Measurements from ENCODE around the gene HINT3. TPM values are rescaled to one million over a fixed set of nuclear protein-coding genes. Genes with fewer than 3 reads are reported as not detected.
"Not testable (repeated sequence)": the region's sequence is repeated elsewhere in the genome, so short reads cannot be mapped to it uniquely, and the experiment has no call there.

HINT3 gene
- polyA plus RNA-seq, 1 donor from 2014 or later: 72.2 TPM

DNA sequence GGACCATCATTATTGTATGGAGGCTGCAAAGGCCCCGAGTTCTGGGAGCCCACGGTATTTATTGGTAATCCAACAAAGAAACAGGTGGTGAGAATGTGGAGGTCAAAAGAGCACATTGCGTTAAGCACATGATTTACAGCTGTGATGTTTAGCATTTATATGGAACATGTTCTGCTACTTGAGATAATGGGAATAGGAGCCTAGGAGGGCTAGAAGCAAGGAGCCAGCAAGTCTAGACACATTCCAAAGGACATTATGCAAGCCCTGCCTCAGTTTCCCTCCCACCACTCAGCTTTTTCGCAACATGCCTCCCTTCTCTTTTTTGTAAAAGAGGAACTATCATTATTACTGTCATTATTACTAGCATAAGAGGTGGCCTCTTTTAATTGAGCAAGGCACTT lies 45.5 kb upstream of the HINT3 start:
- H3F3A ChIP-seq (ENCODE audit: insufficient read depth, low read length, poor library complexity, severe bottlenecking); H3K4me2 ChIP-seq (ENCODE audit: low read length); H2AFZ ChIP-seq (ENCODE audit: low read depth, low read length); H3K9me3 ChIP-seq (ENCODE audit: low read length); H3K79me2 ChIP-seq (replicated peaks; ENCODE audit: insufficient read depth, low read length); H4K20me1 ChIP-seq (ENCODE audit: insufficient read depth); H3K9ac ChIP-seq (ENCODE audit: low read length); H3K4me3 ChIP-seq (ENCODE audit: low read length); H3K27ac ChIP-seq (ENCODE audit: low read length); H3K27me3 ChIP-seq (ENCODE audit: insufficient read depth, low read depth, low read length); H3K9me2 ChIP-seq (ENCODE audit: insufficient read depth, low read length): not testable (repeated sequence)
- H3K36me3 ChIP-seq (ENCODE audit: insufficient read depth, low read length): peaks cover 10% of the 10 kb centered on the region

DNA sequence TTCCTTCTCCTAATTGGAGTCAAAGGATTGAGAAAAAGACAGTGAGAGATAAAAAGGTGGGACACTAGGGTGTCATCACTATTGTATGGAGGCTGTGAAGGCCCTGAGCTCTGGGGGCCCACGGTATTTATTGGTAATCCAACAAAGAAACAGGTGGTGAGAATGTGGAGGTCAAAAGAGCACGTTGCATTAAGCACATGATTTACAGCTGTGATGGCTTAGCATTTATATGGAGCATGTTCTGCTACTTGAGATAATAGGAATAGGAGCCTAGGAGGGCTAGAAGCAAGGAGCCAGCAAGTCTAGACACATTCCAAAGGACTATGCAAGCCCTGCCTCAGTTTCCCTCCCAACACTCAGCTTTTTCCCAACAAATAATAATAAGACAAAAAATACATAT lies 44.1 kb upstream of the HINT3 start:
- not testable (repeated sequence) for H3K79me2 ChIP-seq (replicated peaks; ENCODE audit: insufficient read depth, low read length); H3K36me3 ChIP-seq (ENCODE audit: insufficient read depth, low read length); H3K4me2 ChIP-seq (ENCODE audit: low read length); H4K20me1 ChIP-seq (ENCODE audit: insufficient read depth); H3K27me3 ChIP-seq (ENCODE audit: insufficient read depth, low read depth, low read length); H2AFZ ChIP-seq (ENCODE audit: low read depth, low read length); H3K9me3 ChIP-seq (ENCODE audit: low read length); H3K27ac ChIP-seq (ENCODE audit: low read length); H3K9me2 ChIP-seq (ENCODE audit: insufficient read depth, low read length); H3K4me3 ChIP-seq (ENCODE audit: low read length); H3K9ac ChIP-seq (ENCODE audit: low read length); H3F3A ChIP-seq (ENCODE audit: insufficient read depth, low read length, poor library complexity, severe bottlenecking)

DNA sequence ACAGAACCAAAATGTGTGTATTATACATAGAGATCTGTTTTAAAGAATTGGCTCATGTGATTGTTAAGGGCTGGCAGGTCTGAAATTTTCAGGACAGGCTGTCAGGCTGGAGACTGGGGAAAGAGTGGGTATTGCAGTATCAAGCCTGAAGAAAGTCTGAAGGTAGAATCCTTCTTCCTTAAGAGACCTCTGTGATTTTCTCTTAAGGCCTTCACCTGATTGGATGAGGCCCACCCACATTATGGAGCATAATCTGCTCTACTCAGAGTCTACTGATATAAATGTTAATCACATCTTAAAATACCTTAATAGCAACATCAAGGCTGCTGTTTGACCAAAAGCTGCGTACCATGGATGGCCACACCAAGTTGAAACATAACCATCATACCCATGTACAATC lies 43.4 kb upstream of the HINT3 start:
- Histone ChIP-seq H2AFZ (ENCODE audit: low read depth, low read length) (no peak overlapping the region), H3K27ac (ENCODE audit: low read length) (no peak overlapping the region), H3K9ac (ENCODE audit: low read length) (no peak overlapping the region), H3K4me3 (ENCODE audit: low read length) (no peak overlapping the region), H3K36me3 (ENCODE audit: insufficient read depth, low read length) (peaks cover 6% of the 10 kb centered on the region), H3K4me2 (ENCODE audit: low read length) (no peak overlapping the region), H3K27me3 (ENCODE audit: insufficient read depth, low read depth, low read length) (no peaks in the 10 kb centered on the region), H3K9me2 (ENCODE audit: insufficient read depth, low read length) (no peaks in the 10 kb centered on the region), H3F3A (ENCODE audit: insufficient read depth, low read length, poor library complexity, severe bottlenecking) (no peaks in the 10 kb centered on the region), H4K20me1 (ENCODE audit: insufficient read depth) (no peaks in the 10 kb centered on the region), H3K79me2 (replicated peaks; ENCODE audit: insufficient read depth, low read length) (no peaks in the 10 kb centered on the region), H3K9me3 (ENCODE audit: low read length) (no peaks in the 10 kb centered on the region)
- no peak for TF ChIP-seq RAD21 (conservative IDR thresholded peaks at IDR 0.05)

GRCh38 chr6:125913864-125914351 lies 42.7 kb upstream of the HINT3 start:
- peaks cover 6% of the 10 kb centered on the region for H3K36me3 ChIP-seq (ENCODE audit: insufficient read depth, low read length)
- TF ChIP-seq EP300 (conservative IDR thresholded peaks at IDR 0.05; ENCODE audit: poor library complexity, severe bottlenecking) (no peak), SMC3 (conservative IDR thresholded peaks at IDR 0.05; ENCODE audit: poor library complexity) (no peak), EZH2 (IDR thresholded peaks at IDR 0.05; ENCODE audit: borderline replicate concordance, insufficient read depth, low read length, poor library complexity, severe bottlenecking) (no peak), POLR2AphosphoS5 (IDR thresholded peaks at IDR 0.05) (no peak), TAF1 (IDR thresholded peaks at IDR 0.05; ENCODE audit: low read depth) (no peak), MXI1 (conservative IDR thresholded peaks at IDR 0.05; ENCODE audit: poor library complexity, severe bottlenecking) (no peak), RAD21 (conservative IDR thresholded peaks at IDR 0.05) (no peak)
- TF ChIP-seq, protein P1, sequence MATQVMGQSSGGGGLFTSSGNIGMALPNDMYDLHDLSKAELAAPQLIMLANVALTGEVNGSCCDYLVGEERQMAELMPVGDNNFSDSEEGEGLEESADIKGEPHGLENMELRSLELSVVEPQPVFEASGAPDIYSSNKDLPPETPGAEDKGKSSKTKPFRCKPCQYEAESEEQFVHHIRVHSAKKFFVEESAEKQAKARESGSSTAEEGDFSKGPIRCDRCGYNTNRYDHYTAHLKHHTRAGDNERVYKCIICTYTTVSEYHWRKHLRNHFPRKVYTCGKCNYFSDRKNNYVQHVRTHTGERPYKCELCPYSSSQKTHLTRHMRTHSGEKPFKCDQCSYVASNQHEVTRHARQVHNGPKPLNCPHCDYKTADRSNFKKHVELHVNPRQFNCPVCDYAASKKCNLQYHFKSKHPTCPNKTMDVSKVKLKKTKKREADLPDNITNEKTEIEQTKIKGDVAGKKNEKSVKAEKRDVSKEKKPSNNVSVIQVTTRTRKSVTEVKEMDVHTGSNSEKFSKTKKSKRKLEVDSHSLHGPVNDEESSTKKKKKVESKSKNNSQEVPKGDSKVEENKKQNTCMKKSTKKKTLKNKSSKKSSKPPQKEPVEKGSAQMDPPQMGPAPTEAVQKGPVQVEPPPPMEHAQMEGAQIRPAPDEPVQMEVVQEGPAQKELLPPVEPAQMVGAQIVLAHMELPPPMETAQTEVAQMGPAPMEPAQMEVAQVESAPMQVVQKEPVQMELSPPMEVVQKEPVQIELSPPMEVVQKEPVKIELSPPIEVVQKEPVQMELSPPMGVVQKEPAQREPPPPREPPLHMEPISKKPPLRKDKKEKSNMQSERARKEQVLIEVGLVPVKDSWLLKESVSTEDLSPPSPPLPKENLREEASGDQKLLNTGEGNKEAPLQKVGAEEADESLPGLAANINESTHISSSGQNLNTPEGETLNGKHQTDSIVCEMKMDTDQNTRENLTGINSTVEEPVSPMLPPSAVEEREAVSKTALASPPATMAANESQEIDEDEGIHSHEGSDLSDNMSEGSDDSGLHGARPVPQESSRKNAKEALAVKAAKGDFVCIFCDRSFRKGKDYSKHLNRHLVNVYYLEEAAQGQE (IDR thresholded peaks at IDR 0.05; ENCODE audit: borderline replicate concordance): no peak
- TF ChIP-seq, protein P2, sequence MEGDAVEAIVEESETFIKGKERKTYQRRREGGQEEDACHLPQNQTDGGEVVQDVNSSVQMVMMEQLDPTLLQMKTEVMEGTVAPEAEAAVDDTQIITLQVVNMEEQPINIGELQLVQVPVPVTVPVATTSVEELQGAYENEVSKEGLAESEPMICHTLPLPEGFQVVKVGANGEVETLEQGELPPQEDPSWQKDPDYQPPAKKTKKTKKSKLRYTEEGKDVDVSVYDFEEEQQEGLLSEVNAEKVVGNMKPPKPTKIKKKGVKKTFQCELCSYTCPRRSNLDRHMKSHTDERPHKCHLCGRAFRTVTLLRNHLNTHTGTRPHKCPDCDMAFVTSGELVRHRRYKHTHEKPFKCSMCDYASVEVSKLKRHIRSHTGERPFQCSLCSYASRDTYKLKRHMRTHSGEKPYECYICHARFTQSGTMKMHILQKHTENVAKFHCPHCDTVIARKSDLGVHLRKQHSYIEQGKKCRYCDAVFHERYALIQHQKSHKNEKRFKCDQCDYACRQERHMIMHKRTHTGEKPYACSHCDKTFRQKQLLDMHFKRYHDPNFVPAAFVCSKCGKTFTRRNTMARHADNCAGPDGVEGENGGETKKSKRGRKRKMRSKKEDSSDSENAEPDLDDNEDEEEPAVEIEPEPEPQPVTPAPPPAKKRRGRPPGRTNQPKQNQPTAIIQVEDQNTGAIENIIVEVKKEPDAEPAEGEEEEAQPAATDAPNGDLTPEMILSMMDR (IDR thresholded peaks at IDR 0.05; ENCODE audit: poor library complexity, severe bottlenecking): no peak
- H3K9me2 ChIP-seq (ENCODE audit: insufficient read depth, low read length): no peaks in the 10 kb centered on the region
- no peak overlapping the region for H3K9ac ChIP-seq (ENCODE audit: low read length)
- no peaks in the 10 kb centered on the region for H4K20me1 ChIP-seq (ENCODE audit: insufficient read depth)
- no peak overlapping the region for H3K4me2 ChIP-seq (ENCODE audit: low read length)
- H3K27ac ChIP-seq (ENCODE audit: low read length): no peak overlapping the region
- no peak overlapping the region for H3K4me3 ChIP-seq (ENCODE audit: low read length)
- H3K27me3 ChIP-seq (ENCODE audit: insufficient read depth, low read depth, low read length): no peaks in the 10 kb centered on the region
- no peak overlapping the region for H2AFZ ChIP-seq (ENCODE audit: low read depth, low read length)
- H3K79me2 ChIP-seq (replicated peaks; ENCODE audit: insufficient read depth, low read length): no peaks in the 10 kb centered on the region
- H3F3A ChIP-seq (ENCODE audit: insufficient read depth, low read length, poor library complexity, severe bottlenecking): no peaks in the 10 kb centered on the region
- H3K9me3 ChIP-seq (ENCODE audit: low read length): no peaks in the 10 kb centered on the region

Measured in neural cell (in vitro differentiated cells).